ENCODE results near the gene PRSS23.

DNA sequence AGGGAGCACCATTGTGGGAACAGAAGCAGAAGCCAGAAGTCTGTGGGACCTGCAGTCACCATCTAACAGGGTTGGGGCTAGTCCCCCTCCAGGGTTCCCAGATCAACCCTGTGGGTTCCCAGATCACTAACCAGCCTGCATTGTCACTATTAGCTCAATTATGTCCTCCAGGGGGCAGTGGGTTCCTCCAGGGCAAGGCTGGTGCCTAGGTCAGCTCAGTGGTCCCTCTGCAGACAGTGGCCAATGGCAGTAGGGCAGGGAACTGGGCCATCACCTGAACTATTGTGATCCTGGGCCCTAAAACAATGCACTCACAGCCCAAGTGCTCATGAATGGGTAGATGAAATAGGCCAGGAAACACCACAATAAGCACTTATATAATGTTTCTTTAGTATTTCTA lies 18.8 kb upstream of the PRSS23 start:
- TF ChIP-seq, protein P1, sequence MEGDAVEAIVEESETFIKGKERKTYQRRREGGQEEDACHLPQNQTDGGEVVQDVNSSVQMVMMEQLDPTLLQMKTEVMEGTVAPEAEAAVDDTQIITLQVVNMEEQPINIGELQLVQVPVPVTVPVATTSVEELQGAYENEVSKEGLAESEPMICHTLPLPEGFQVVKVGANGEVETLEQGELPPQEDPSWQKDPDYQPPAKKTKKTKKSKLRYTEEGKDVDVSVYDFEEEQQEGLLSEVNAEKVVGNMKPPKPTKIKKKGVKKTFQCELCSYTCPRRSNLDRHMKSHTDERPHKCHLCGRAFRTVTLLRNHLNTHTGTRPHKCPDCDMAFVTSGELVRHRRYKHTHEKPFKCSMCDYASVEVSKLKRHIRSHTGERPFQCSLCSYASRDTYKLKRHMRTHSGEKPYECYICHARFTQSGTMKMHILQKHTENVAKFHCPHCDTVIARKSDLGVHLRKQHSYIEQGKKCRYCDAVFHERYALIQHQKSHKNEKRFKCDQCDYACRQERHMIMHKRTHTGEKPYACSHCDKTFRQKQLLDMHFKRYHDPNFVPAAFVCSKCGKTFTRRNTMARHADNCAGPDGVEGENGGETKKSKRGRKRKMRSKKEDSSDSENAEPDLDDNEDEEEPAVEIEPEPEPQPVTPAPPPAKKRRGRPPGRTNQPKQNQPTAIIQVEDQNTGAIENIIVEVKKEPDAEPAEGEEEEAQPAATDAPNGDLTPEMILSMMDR (IDR thresholded peaks at IDR 0.05; ENCODE audit: low read depth, low read length) = peak; percentile 28
- TF ChIP-seq MYC (IDR thresholded peaks at IDR 0.05; ENCODE audit: low read depth, low read length) (no peak), POLR2A (IDR thresholded peaks at IDR 0.05; ENCODE audit: extremely low read depth, insufficient read length) (no peak)
